ENCODE measurements around the gene SMYD2. TPM values are rescaled to one million over a fixed set of nuclear protein-coding genes. Genes with fewer than 3 reads are reported as not detected.

The SMYD2 gene
- total and polyA plus RNA-seq, 11 donors: 157 to 406 (median 324) TPM

DNA sequence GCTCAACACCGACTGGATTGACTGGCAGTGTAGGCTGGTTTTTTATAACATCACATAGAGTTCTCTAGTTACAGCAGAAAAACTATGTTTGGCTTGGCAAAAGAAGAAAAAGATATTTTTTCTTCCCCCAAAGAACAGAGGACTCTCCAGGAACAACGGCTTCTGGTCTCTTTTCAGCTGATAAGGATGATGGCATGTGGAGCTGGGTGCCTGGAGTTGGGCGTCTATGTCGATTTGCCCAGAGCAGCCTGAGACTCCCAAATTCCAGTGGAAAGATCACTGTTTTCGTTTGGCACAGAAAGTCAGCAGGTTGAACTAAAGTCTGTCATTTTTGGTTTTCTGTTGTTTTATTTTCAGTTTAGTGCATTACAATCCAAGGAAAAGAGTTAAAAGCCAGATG lies 91.1 kb downstream of the SMYD2 start:
- Histone ChIP-seq H3K9me3 (peaks cover 0 to 6% (median 0%) of the 10 kb centered on the region in 12 donors), H3K27ac (peak overlapping the region in 7 of 12 donors; percentile 43 to 78 (median 54)), H3K27me3 (no peaks in the 10 kb centered on the region), H3K4me1 (peaks cover 0 to 37% (median 15%) of the 10 kb centered on the region in 12 donors), H3K36me3 (peaks cover 0 to 76% (median 20%) of the 10 kb centered on the region in 9 donors), H3K4me3 (no peak overlapping the region)
- WGBS, 4 donors: 16 to 24% (median 19%) methylated on average over 5 of the region's 5 CpGs
- TF ChIP-seq, protein P1, sequence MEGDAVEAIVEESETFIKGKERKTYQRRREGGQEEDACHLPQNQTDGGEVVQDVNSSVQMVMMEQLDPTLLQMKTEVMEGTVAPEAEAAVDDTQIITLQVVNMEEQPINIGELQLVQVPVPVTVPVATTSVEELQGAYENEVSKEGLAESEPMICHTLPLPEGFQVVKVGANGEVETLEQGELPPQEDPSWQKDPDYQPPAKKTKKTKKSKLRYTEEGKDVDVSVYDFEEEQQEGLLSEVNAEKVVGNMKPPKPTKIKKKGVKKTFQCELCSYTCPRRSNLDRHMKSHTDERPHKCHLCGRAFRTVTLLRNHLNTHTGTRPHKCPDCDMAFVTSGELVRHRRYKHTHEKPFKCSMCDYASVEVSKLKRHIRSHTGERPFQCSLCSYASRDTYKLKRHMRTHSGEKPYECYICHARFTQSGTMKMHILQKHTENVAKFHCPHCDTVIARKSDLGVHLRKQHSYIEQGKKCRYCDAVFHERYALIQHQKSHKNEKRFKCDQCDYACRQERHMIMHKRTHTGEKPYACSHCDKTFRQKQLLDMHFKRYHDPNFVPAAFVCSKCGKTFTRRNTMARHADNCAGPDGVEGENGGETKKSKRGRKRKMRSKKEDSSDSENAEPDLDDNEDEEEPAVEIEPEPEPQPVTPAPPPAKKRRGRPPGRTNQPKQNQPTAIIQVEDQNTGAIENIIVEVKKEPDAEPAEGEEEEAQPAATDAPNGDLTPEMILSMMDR (IDR thresholded peaks at IDR 0.05): no peak
- no peak for TF ChIP-seq POLR2A (IDR thresholded peaks at IDR 0.05)
- DNase-seq: no peak
- intact Hi-C loops (cut with DNase I): loop anchor here in 1 of 10 donors (5.0 kb wide), 1 partner anchor 35 kb away; no protein-coding TSS in a partner anchor
- peak in 3 of 4 donors; percentile 54 to 84 (median 60) for ATAC-seq

DNA sequence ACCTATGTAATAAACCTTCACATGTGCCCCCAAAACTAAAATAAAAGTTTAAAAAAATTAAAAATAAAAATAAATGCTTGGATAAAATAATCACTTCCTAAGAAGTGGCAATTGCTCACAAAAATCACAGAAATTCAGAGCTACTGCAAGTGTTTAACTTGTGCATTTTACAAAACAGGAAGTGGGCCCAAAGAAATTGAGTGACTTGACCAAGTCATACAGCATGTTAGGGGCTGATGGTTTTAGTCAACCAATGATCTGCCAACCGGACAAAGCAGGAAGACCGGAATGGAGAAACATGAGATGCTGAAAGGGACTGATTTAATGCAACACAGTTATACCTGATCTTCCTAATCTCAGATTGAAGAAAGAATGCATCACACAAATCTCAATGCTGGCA lies 96.5 kb downstream of the SMYD2 start:
- DNase-seq (no peak), ATAC-seq (no peak)
- Histone ChIP-seq H3K36me3 (peaks cover 0 to 85% (median 45%) of the 10 kb centered on the region in 9 donors), H3K27ac (no peak overlapping the region), H3K4me1 (peaks cover 0 to 11% (median 2%) of the 10 kb centered on the region in 12 donors), H3K9me3 (no peaks in the 10 kb centered on the region), H3K27me3 (no peaks in the 10 kb centered on the region), H3K4me3 (no peak overlapping the region)
- TF ChIP-seq, protein P1 (IDR thresholded peaks at IDR 0.05): no peak
- TF ChIP-seq POLR2A (IDR thresholded peaks at IDR 0.05): no peak
- intact Hi-C loops (cut with DNase I): no loop called here
- 94 to 97% (median 95%) methylated on average over 2 of the region's 2 CpGs for WGBS, 4 donors

DNA sequence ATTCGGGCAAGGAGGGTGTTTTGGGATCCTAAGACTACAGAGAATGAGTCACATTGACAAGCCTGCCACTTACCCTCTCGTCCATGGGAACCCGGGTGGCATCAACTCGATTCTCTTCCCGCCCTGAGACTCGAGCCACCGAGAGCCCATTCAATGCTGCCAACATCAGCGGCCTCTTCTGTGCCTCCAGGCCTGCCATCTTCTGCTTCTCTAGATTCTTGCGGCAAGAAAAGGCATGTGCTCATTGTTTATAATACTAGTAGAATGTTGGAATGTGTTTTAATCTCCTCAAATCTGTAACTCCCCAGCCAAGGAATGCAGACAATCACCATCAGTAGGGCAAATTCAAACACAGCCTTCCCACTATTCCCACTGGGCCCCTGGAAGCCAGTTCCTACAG lies 96.9 kb downstream of the SMYD2 start:
- ATAC-seq (no peak), DNase-seq (no peak)
- WGBS, 4 donors: 89 to 95% (median 93%) methylated on average over 9 of the region's 9 CpGs
- H3K4me3 ChIP-seq: no peak overlapping the region
- no peak overlapping the region for H3K27ac ChIP-seq
- no peak for TF ChIP-seq POLR2A (IDR thresholded peaks at IDR 0.05)
- TF ChIP-seq, protein P1 (IDR thresholded peaks at IDR 0.05): no peak
- intact Hi-C loops (cut with DNase I): no loop called here
- no peaks in the 10 kb centered on the region for H3K9me3 ChIP-seq
- H3K4me1 ChIP-seq: peaks cover 0 to 8% (median 0%) of the 10 kb centered on the region in 12 donors
- H3K36me3 ChIP-seq: peaks cover 0 to 89% (median 47%) of the 10 kb centered on the region in 9 donors
- no peaks in the 10 kb centered on the region for H3K27me3 ChIP-seq

DNA sequence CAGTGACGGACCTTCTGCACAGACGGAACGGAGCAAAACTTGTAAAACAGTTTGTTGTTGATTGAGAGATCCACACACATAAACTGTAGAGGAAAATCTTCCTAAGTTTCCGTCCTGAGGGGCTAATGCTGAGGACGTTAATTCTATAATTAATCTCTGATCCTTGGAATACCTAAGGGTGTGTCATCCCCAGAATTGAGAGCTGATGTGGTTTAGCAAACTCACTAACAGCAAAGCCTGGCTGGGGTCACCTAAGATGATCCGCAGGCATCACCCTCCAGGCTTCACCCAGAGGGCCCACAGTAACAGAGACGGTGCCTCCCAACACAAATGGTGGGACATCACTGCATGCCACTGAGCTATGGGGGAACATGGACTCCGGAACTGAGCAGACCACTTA lies 97.5 kb downstream of the SMYD2 start:
- Histone ChIP-seq H3K27ac (no peak overlapping the region), H3K4me1 (peaks cover 0 to 8% (median 0%) of the 10 kb centered on the region in 12 donors), H3K4me3 (no peak overlapping the region), H3K9me3 (no peaks in the 10 kb centered on the region), H3K36me3 (peaks cover 0 to 95% (median 54%) of the 10 kb centered on the region in 9 donors), H3K27me3 (no peaks in the 10 kb centered on the region)
- ATAC-seq (no peak), DNase-seq (no peak)
- intact Hi-C loops (cut with DNase I): no loop called here
- WGBS, 4 donors: 93 to 96% (median 94%) methylated on average over 8 of the region's 8 CpGs
- TF ChIP-seq POLR2A (IDR thresholded peaks at IDR 0.05): no peak
- TF ChIP-seq, protein P1 (IDR thresholded peaks at IDR 0.05): no peak
